Endothelial cell (in vitro differentiated cells): Measurements from ENCODE around the gene UGT1A9. TPM values are rescaled to one million over a fixed set of nuclear protein-coding genes. Genes with fewer than 3 reads are reported as not detected.
"Not testable (repeated sequence)": the region's sequence is repeated elsewhere in the genome, so short reads cannot be mapped to it uniquely, and the experiment has no call there.

Experiments
- DNase-seq: peaks from one replicate; pipeline ENCODE4 v3.0.0; 2021; ENCODE audit warnings: low spot score
- H3K27ac Mint-ChIP-seq: one replicate; pipeline ENCODE4 v1.8.0; 2021; ENCODE audit warnings: mixed read lengths, inconsistent platforms; ENCODE audit not compliant: unreplicated experiment
- H3K27me3 Mint-ChIP-seq: one replicate; pipeline ENCODE4 v1.8.0; 2021; ENCODE audit warnings: mild to moderate bottlenecking, moderate library complexity, mixed read lengths, inconsistent platforms; ENCODE audit not compliant: unreplicated experiment
- H3K36me3 Mint-ChIP-seq: one replicate; pipeline ENCODE4 v1.8.0; 2021; ENCODE audit warnings: mild to moderate bottlenecking, low read depth, mixed read lengths, inconsistent platforms; ENCODE audit not compliant: unreplicated experiment
- H3K4me1 Mint-ChIP-seq: one replicate; pipeline ENCODE4 v1.8.0; 2021; ENCODE audit warnings: mild to moderate bottlenecking, mixed read lengths, inconsistent platforms; ENCODE audit not compliant: unreplicated experiment
- H3K4me3 Mint-ChIP-seq: one replicate; pipeline ENCODE4 v1.8.0; 2021; ENCODE audit warnings: mild to moderate bottlenecking, mixed read lengths, inconsistent platforms; ENCODE audit not compliant: unreplicated experiment
- H3K9me3 Mint-ChIP-seq: one replicate; pipeline ENCODE4 v1.8.0; 2021; ENCODE audit warnings: mixed read lengths, inconsistent platforms; ENCODE audit not compliant: unreplicated experiment
- CTCF ChIP-seq: fragments of 200-600 bp; sonication (generic); IDR thresholded peaks from one replicate; pipeline ENCODE4 v1.5.0; 2021; ENCODE audit warnings: antibody characterized with exemption; ENCODE audit not compliant: unreplicated experiment
- total RNA-seq: library from RNA; stranded (reverse); fragmentation: NEBNext Ultra II Directional; extraction: Animal tissue kit (Norgen Biotek cat#: 25700); gene quantifications from one replicate; pipeline ENCODE4 v1.2.1, GENCODE V29; 2021; ENCODE audit not compliant: unreplicated experiment

Gene UGT1A9
- total RNA-seq, 1 donor from 2014 or later = not detected

DNA sequence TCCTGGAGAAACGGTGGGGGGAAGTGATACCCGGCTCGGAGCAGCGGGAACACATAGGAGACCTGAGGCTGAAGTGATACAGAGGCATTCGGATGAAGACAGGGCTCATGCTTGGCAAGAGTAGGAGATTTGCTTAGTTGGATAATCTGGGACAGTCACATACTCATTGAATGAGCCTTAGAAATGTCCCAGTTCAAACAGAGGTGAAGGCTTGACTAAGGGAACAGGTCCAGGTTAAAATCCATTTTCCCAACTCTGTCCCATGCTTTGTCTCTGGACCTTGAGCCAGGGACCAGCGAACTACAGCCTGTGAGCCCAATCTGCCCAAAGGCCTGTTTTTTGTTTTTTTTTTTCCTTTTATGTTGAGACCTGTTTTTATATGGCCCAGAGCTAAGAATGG, 22.3 kb downstream of the UGT1A9 start:
- DNase-seq = no peak
- Mint-ChIP-seq H3K27me3 (no peaks in the 10 kb centered on the region), H3K9me3 (no peaks in the 10 kb centered on the region), H3K27ac (no peak overlapping the region), H3K4me1 (peaks cover 3% of the 10 kb centered on the region), H3K4me3 (no peak overlapping the region), H3K36me3 (no peaks in the 10 kb centered on the region)
- no peak for TF ChIP-seq CTCF

DNA sequence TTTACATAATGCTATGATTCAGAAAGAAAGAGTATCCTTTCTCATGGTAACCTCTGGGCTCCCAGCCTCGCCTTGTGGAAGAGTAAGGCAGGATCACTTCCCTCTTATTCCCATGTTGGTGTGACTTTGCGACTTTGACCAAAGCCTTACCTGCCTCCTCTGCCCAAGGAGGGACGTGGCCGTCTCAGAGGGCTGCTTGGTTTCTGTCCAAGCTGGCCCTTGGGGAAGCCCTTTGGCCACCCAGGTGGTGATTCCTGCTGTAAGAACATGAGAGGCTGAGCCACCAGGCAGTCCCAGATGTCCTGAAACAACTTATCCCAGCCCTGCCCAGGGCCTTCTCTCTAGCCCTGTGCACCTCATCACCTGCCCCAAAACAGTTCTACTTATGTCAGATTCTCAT, 27.0 kb downstream of the UGT1A9 start:
- TF ChIP-seq CTCF = no peak
- H3K4me1 Mint-ChIP-seq = peaks cover 4% of the 10 kb centered on the region
- DNase-seq = no peak
- H3K4me3 Mint-ChIP-seq = no peak overlapping the region
- H3K27me3 Mint-ChIP-seq = no peaks in the 10 kb centered on the region
- H3K36me3 Mint-ChIP-seq = no peaks in the 10 kb centered on the region
- no peaks in the 10 kb centered on the region for H3K9me3 Mint-ChIP-seq
- H3K27ac Mint-ChIP-seq = no peak overlapping the region

- DNase-seq = no peak
- no peak for TF ChIP-seq CTCF
- Mint-ChIP-seq H3K4me3 (no peak overlapping the region), H3K9me3 (no peaks in the 10 kb centered on the region), H3K4me1 (peaks cover 4% of the 10 kb centered on the region), H3K27ac (no peak overlapping the region), H3K36me3 (no peaks in the 10 kb centered on the region), H3K27me3 (no peaks in the 10 kb centered on the region)
Measured at GRCh38 chr2:233699424-233700027, 27.8 kb downstream of the UGT1A9 start.

GRCh38 chr2:233700028-233700635, 28.4 kb downstream of the UGT1A9 start:
- Mint-ChIP-seq H3K4me1 (peaks cover 4% of the 10 kb centered on the region), H3K27me3 (no peaks in the 10 kb centered on the region), H3K9me3 (no peaks in the 10 kb centered on the region), H3K4me3 (no peak overlapping the region), H3K27ac (no peak overlapping the region), H3K36me3 (no peaks in the 10 kb centered on the region)
- no peak for DNase-seq
- no peak for TF ChIP-seq CTCF

DNA sequence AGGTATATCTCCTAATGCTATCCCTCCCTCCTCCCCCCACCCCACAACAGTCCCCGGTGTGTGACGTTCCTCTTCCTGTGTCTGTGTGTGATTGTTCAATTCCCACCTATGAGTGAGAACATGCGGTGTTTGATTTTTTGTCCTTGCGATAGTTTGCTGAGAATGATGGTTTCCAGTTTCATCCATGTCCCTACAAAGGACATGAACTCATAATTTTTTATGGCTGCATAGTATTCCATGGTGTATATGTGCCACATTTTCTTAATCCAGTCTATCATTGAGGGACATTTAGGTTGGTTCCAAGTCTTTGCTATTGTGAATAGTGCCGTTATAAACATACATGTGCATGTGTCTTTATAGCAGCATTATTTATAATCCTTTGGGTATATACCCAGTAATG, 29.1 kb downstream of the UGT1A9 start:
- H3K4me3 Mint-ChIP-seq, DNase-seq, H3K27me3 Mint-ChIP-seq, H3K9me3 Mint-ChIP-seq, H3K36me3 Mint-ChIP-seq, H3K4me1 Mint-ChIP-seq, H3K27ac Mint-ChIP-seq: not testable (repeated sequence)
